ENCODE data around the gene CD33.

DNA sequence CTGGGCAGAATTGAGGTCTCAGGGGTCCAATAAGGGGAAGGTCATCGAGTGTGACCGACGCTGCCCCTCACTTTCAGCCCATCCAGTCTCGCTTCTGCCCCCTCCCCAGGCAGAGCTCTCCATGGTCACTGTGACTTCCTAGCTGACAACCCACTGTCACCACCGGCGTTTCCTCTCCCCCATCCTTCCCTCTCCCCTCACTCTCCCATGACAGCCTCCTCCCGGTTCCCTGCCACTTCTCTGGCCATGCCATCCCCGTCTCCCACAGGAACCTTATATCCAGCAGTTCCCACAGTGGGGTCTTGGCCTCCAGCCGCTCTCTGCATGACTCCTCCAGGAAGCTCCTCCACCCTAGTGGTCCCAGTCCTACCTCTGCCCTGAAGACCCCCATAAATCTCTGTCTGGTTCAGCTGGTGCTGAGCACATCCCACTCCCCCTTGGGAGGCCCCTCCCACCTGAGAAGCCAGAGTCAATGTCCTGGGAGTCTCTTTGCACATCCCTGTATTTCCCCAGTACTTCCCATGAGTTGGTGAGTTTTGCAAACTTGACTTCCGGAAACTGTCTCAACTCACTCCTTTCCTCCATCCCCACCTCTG, 24.7 kb upstream of the CD33 start:
- TF ChIP-seq, protein P1, sequence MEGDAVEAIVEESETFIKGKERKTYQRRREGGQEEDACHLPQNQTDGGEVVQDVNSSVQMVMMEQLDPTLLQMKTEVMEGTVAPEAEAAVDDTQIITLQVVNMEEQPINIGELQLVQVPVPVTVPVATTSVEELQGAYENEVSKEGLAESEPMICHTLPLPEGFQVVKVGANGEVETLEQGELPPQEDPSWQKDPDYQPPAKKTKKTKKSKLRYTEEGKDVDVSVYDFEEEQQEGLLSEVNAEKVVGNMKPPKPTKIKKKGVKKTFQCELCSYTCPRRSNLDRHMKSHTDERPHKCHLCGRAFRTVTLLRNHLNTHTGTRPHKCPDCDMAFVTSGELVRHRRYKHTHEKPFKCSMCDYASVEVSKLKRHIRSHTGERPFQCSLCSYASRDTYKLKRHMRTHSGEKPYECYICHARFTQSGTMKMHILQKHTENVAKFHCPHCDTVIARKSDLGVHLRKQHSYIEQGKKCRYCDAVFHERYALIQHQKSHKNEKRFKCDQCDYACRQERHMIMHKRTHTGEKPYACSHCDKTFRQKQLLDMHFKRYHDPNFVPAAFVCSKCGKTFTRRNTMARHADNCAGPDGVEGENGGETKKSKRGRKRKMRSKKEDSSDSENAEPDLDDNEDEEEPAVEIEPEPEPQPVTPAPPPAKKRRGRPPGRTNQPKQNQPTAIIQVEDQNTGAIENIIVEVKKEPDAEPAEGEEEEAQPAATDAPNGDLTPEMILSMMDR (conservative IDR thresholded peaks at IDR 0.05 in 1 of 2, IDR thresholded peaks at IDR 0.05 in 1 of 2; ENCODE audit: low read depth in 1 of 2, low read length in 2 of 2), result no peak
- TF ChIP-seq EZH2 (IDR thresholded peaks at IDR 0.05; ENCODE audit: low read length, missing control alignments), result no peak

Data from fibroblast of lung (primary cell).